ENCODE data around the gene ADAM22. TPM values are rescaled to one million over a fixed set of nuclear protein-coding genes. Genes with fewer than 3 reads are reported as not detected.
A peak's percentile ranks its signal among the peaks of the same experiment; 100 is the strongest.

Gene ADAM22
- total RNA-seq, 4 donors from 2014 or later = 3.6 to 8.6 (median 5.1) TPM

- DNase-seq (ENCODE audit: low spot score in 2 of 2) = no peak
- 29% methylated on average over 1 of the region's 1 CpG for WGBS, 2 donors
- Histone ChIP-seq H3K9me3 (no peaks in the 10 kb centered on the region), H3K27ac (peak overlapping the region in 1 of 4 donors; percentile 25), H3K4me1 (peaks cover 0 to 21% (median 2%) of the 10 kb centered on the region in 4 donors), H3K4me3 (no peak overlapping the region), H3K36me3 (no peaks in the 10 kb centered on the region), H3K27me3 (no peaks in the 10 kb centered on the region)
- TF ChIP-seq EP300 (IDR thresholded peaks at IDR 0.05) = no peak
- TF ChIP-seq CTCF (IDR thresholded peaks at IDR 0.05) = no peak
- TF ChIP-seq POLR2A (IDR thresholded peaks at IDR 0.05) = no peak
Measured at GRCh38 chr7:88089561-88089960, 155.5 kb downstream of the ADAM22 start.

- H3K36me3 ChIP-seq = no peaks in the 10 kb centered on the region
- WGBS, 2 donors = 82 to 87% methylated on average over 1 of the region's 1 CpG
Measured at GRCh38 chr7:88090240-88090639, 156.2 kb downstream of the ADAM22 start.

GRCh38 chr7:88090671-88091070 is 156.6 kb downstream of the ADAM22 start:
- H3K4me3 ChIP-seq = peak overlapping the region in 1 of 4 donors; percentile 2
- no peak for DNase-seq (ENCODE audit: low spot score in 2 of 2)
- no peaks in the 10 kb centered on the region for H3K27me3 ChIP-seq
- H3K27ac ChIP-seq = peak overlapping the region in 2 of 4 donors; percentile 10 to 38
- peaks cover 0 to 21% (median 2%) of the 10 kb centered on the region in 4 donors for H3K4me1 ChIP-seq
- H3K36me3 ChIP-seq = no peaks in the 10 kb centered on the region
- WGBS, 2 donors = 12 to 20% methylated on average over 2 of the region's 2 CpGs
- no peaks in the 10 kb centered on the region for H3K9me3 ChIP-seq
- TF ChIP-seq POLR2A (IDR thresholded peaks at IDR 0.05) = no peak
- TF ChIP-seq CTCF (IDR thresholded peaks at IDR 0.05) = no peak
- no peak for TF ChIP-seq EP300 (IDR thresholded peaks at IDR 0.05)

More at GRCh38 chr7:88090240-88090639, 156.2 kb downstream of the ADAM22 start:
- no peaks in the 10 kb centered on the region for H3K27me3 ChIP-seq
- no peak overlapping the region for H3K27ac ChIP-seq
- TF ChIP-seq POLR2A (IDR thresholded peaks at IDR 0.05) (no peak), EP300 (IDR thresholded peaks at IDR 0.05) (no peak), CTCF (IDR thresholded peaks at IDR 0.05) (no peak)
- H3K9me3 ChIP-seq = no peaks in the 10 kb centered on the region
- no peak overlapping the region for H3K4me3 ChIP-seq
- DNase-seq (ENCODE audit: low spot score in 2 of 2) = no peak
- peaks cover 0 to 21% (median 2%) of the 10 kb centered on the region in 4 donors for H3K4me1 ChIP-seq

GRCh38 chr7:88091988-88092675 is 158.1 kb downstream of the ADAM22 start:
- H3K27me3 ChIP-seq = no peaks in the 10 kb centered on the region
- H3K9me3 ChIP-seq = no peaks in the 10 kb centered on the region
- WGBS, 2 donors = 75 to 79% methylated on average over 3 of the region's 3 CpGs
- no peak for TF ChIP-seq CTCF (IDR thresholded peaks at IDR 0.05)
- TF ChIP-seq POLR2A (IDR thresholded peaks at IDR 0.05) = no peak
- no peak for TF ChIP-seq EP300 (IDR thresholded peaks at IDR 0.05)
- no peaks in the 10 kb centered on the region for H3K36me3 ChIP-seq
- H3K27ac ChIP-seq = no peak overlapping the region
- H3K4me1 ChIP-seq = peaks cover 0 to 21% (median 2%) of the 10 kb centered on the region in 4 donors
- no peak for DNase-seq (ENCODE audit: low spot score in 2 of 2)
- no peak overlapping the region for H3K4me3 ChIP-seq

- Histone ChIP-seq H3K36me3 (no peaks in the 10 kb centered on the region), H3K27me3 (no peaks in the 10 kb centered on the region), H3K27ac (no peak overlapping the region), H3K9me3 (no peaks in the 10 kb centered on the region), H3K4me1 (peaks cover 0 to 21% (median 2%) of the 10 kb centered on the region in 4 donors), H3K4me3 (no peak overlapping the region)
- no peak for DNase-seq (ENCODE audit: low spot score in 2 of 2)
- no peak for TF ChIP-seq POLR2A (IDR thresholded peaks at IDR 0.05)
- TF ChIP-seq EP300 (IDR thresholded peaks at IDR 0.05) = no peak
- TF ChIP-seq CTCF (IDR thresholded peaks at IDR 0.05) = no peak
Measured at GRCh38 chr7:88092676-88092999, 158.6 kb downstream of the ADAM22 start.
